ENCODE measurements around the gene VAMP1. TPM values are rescaled to one million over a fixed set of nuclear protein-coding genes. Genes with fewer than 3 reads are reported as not detected.

VAMP1 gene
- total RNA-seq, 2 donors from 2014 or later: 5.6 to 17.8 TPM

DNA sequence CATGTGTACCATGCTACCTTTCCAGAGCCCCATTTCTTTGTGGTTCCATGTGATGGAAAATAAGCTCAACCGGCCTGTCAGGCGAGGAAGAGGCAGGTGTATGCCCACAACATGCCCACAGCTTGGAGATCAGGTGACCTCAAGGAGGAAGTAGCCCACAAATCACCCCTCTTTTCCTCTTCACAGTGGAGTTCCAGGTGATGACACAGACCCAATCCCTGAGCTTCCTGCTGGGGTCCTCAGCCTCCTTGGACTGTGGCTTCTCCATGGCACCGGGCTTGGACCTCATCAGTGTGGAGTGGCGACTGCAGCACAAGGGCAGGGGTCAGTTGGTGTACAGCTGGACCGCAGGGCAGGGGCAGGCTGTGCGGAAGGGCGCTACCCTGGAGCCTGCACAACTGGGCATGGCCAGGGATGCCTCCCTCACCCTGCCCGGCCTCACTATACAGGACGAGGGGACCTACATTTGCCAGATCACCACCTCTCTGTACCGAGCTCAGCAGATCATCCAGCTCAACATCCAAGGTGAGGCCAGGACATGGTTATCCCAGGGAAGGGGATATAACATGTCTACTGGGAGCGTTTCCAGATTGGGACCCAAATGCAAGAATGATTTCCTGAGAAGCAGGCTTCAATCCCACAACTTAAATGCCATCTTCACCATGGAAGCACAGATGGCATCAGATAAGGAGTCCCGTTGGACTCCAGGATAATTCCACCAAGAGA lies 13.1 kb downstream of the VAMP1 start:
- peaks cover 8% of the 10 kb centered on the region for H3K36me3 ChIP-seq (ENCODE audit: control insufficient read depth, insufficient read depth, low read length)
- peaks cover 5% of the 10 kb centered on the region for H3K4me1 Mint-ChIP-seq
- H3K36me3 Mint-ChIP-seq (ENCODE audit: low read depth): peaks cover 33% of the 10 kb centered on the region
- no peaks in the 10 kb centered on the region for H3K9me3 Mint-ChIP-seq
- TF ChIP-seq, protein P1, sequence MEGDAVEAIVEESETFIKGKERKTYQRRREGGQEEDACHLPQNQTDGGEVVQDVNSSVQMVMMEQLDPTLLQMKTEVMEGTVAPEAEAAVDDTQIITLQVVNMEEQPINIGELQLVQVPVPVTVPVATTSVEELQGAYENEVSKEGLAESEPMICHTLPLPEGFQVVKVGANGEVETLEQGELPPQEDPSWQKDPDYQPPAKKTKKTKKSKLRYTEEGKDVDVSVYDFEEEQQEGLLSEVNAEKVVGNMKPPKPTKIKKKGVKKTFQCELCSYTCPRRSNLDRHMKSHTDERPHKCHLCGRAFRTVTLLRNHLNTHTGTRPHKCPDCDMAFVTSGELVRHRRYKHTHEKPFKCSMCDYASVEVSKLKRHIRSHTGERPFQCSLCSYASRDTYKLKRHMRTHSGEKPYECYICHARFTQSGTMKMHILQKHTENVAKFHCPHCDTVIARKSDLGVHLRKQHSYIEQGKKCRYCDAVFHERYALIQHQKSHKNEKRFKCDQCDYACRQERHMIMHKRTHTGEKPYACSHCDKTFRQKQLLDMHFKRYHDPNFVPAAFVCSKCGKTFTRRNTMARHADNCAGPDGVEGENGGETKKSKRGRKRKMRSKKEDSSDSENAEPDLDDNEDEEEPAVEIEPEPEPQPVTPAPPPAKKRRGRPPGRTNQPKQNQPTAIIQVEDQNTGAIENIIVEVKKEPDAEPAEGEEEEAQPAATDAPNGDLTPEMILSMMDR (conservative IDR thresholded peaks at IDR 0.05): no peak
- H3K27me3 ChIP-seq (ENCODE audit: control insufficient read depth, insufficient read depth, low read length, poor library complexity, severe bottlenecking): no peaks in the 10 kb centered on the region
- H3K9me3 ChIP-seq (ENCODE audit: control insufficient read depth, low read length): no peaks in the 10 kb centered on the region
- H3K4me3 Mint-ChIP-seq: no peak overlapping the region
- WGBS, 2 experiments (ENCODE audit: insufficient coverage in 1 of 2, insufficient read length in 1 of 2): 92 to 100% methylated on average over 11 to 12 of the region's 12 CpGs
- no peak overlapping the region for H3K4me3 ChIP-seq (ENCODE audit: low read length)
- no peak overlapping the region for H3K9ac ChIP-seq (ENCODE audit: extremely low read depth, low read length, poor library complexity, severe bottlenecking)
- no peaks in the 10 kb centered on the region for H3K4me1 ChIP-seq (ENCODE audit: control insufficient read depth, insufficient read depth, low read length)
- H3K27me3 Mint-ChIP-seq (ENCODE audit: insufficient read depth): no peaks in the 10 kb centered on the region
- no peak for DNase-seq
- no peak overlapping the region for H3K27ac ChIP-seq (ENCODE audit: low read depth, low read length)
- H3K27ac Mint-ChIP-seq: no peak overlapping the region

DNA sequence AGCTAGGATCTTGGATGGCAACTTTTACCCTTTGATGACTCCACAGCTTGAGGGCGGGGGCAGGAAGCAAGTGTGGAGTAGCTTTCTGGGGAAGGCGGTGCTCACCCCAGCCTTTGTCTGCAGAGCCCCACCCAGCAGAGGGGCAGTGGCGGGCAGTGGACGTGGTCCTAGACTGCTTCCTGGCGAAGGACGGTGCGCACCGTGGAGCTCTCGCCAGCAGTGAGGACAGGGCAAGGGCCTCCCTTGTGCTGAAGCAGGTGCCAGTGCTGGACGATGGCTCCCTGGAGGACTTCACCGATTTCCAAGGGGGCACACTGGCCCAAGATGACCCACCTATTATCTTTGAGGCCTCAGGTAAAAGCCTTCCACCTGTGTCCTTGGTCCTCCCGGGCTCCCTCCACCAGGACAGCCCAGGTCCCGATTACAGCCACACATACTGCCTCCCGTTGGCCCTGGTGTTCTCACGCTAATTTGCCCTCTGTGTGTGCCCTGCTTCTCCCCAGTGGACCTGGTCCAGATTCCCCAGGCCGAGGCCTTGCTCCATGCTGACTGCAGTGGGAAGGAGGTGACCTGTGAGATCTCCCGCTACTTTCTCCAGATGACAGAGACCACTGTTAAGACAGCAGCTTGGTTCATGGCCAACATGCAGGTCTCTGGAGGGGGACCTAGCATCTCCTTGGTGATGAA lies 17.4 kb downstream of the VAMP1 start:
- Histone ChIP-seq H3K27me3 (ENCODE audit: control insufficient read depth, insufficient read depth, low read length, poor library complexity, severe bottlenecking) (no peaks in the 10 kb centered on the region), H3K36me3 (ENCODE audit: control insufficient read depth, insufficient read depth, low read length) (no peaks in the 10 kb centered on the region), H3K9me3 (ENCODE audit: control insufficient read depth, low read length) (no peaks in the 10 kb centered on the region), H3K4me3 (ENCODE audit: low read length) (no peak overlapping the region), H3K4me1 (ENCODE audit: control insufficient read depth, insufficient read depth, low read length) (peaks cover 16% of the 10 kb centered on the region), H3K9ac (ENCODE audit: extremely low read depth, low read length, poor library complexity, severe bottlenecking) (no peak overlapping the region), H3K27ac (ENCODE audit: low read depth, low read length) (no peak overlapping the region)
- no peak for DNase-seq
- TF ChIP-seq, protein P1 (conservative IDR thresholded peaks at IDR 0.05): no peak
- no peaks in the 10 kb centered on the region for H3K9me3 Mint-ChIP-seq
- H3K36me3 Mint-ChIP-seq (ENCODE audit: low read depth): no peaks in the 10 kb centered on the region
- no peaks in the 10 kb centered on the region for H3K27me3 Mint-ChIP-seq (ENCODE audit: insufficient read depth)
- 95 to 96% methylated on average over 14 to 17 of the region's 17 CpGs for WGBS, 2 experiments (ENCODE audit: insufficient coverage in 1 of 2, insufficient read length in 1 of 2)
- H3K4me3 Mint-ChIP-seq: no peak overlapping the region
- H3K27ac Mint-ChIP-seq: no peak overlapping the region
- peaks cover 30% of the 10 kb centered on the region for H3K4me1 Mint-ChIP-seq

DNA sequence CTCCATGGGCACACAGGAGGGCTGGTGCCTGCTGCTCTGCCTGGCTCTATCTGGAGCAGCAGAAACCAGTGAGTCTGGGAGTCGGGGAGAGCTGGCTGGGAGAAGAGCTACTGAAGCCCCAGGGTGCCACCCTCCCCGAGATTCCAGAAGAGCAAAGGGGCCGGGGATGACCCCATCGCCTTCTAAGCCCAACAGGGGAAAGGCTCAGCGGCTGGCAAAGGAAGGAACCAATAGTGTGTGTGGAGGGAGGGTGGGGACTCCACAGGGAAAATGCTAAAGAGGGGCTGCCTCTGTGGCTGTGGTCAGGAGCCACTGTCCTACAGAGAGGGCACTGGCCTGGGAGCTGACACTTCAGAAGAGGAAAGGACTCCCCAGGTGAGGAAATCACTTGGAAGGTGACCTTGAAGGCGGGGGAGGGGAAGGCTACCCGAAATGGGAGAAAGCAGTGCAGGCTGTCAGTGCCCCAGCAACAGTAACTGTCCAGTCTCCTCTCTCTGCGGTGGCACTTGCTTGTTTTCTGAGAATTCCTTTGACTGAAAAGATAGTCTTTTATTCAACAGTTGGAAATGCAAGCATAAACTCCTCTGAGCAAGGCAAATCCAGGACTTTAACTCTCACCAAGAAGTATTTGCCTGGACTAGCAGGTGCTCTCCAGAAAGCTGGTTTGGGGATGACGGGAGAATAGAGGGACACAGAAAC lies 18.1 kb downstream of the VAMP1 start:
- TF ChIP-seq, protein P1 (conservative IDR thresholded peaks at IDR 0.05): no peak
- Histone ChIP-seq H3K9me3 (ENCODE audit: control insufficient read depth, low read length) (no peaks in the 10 kb centered on the region), H3K27ac (ENCODE audit: low read depth, low read length) (peak overlapping the region; percentile 18), H3K27me3 (ENCODE audit: control insufficient read depth, insufficient read depth, low read length, poor library complexity, severe bottlenecking) (no peaks in the 10 kb centered on the region), H3K36me3 (ENCODE audit: control insufficient read depth, insufficient read depth, low read length) (no peaks in the 10 kb centered on the region), H3K4me3 (ENCODE audit: low read length) (no peak overlapping the region), H3K9ac (ENCODE audit: extremely low read depth, low read length, poor library complexity, severe bottlenecking) (no peak overlapping the region), H3K4me1 (ENCODE audit: control insufficient read depth, insufficient read depth, low read length) (peaks cover 16% of the 10 kb centered on the region)
- peak overlapping the region; percentile 45 for H3K4me3 Mint-ChIP-seq
- DNase-seq: no peak
- no peaks in the 10 kb centered on the region for H3K36me3 Mint-ChIP-seq (ENCODE audit: low read depth)
- 67 to 77% methylated on average over 7 to 9 of the region's 9 CpGs for WGBS, 2 experiments (ENCODE audit: insufficient coverage in 1 of 2, insufficient read length in 1 of 2)
- no peaks in the 10 kb centered on the region for H3K27me3 Mint-ChIP-seq (ENCODE audit: insufficient read depth)
- H3K9me3 Mint-ChIP-seq: no peaks in the 10 kb centered on the region
- peak overlapping the region; percentile 86 for H3K27ac Mint-ChIP-seq
- H3K4me1 Mint-ChIP-seq: peaks cover 33% of the 10 kb centered on the region

Measured in endodermal cell (in vitro differentiated cells).